ENCODE data around the gene DHH. TPM values are rescaled to one million over a fixed set of nuclear protein-coding genes. Genes with fewer than 3 reads are reported as not detected.
"Not testable (repeated sequence)": the region's sequence is repeated elsewhere in the genome, so short reads cannot be mapped to it uniquely, and the experiment has no call there.

Gene DHH
- polyA plus RNA-seq, result 1 to 10 TPM in 1 of 4 donors, under 1 TPM in 1, not detected in 2; 0.15 to 2.3 TPM
- long read RNA-seq, donor 1, result 0 reads
- long read RNA-seq, donor 2, result 0 reads
- long read RNA-seq, donor 3, result 0 reads
- long read RNA-seq, donor 4, result 0 reads
- long read RNA-seq, donor 5, result 0 reads
- long read RNA-seq, donor 6, result 0 reads
- long read RNA-seq, donor 7, result 0 reads
- long read RNA-seq, donor 8, result 0 reads
- long read RNA-seq, donor 9, result 0 reads
- long read RNA-seq, donor 10, result 0 reads

- H3K27ac ChIP-seq (ENCODE audit: low read depth in 1 of 3, low read length in 2 of 3), result no peak within 1 kb of the TSS
- peaks cover 5 to 29% (median 5%) of the 10 kb centered on the region in 3 donors for H3K36me3 ChIP-seq (ENCODE audit: control insufficient read depth in 3 of 3, insufficient read depth in 2 of 3, low read depth in 1 of 3, low read length in 3 of 3)
- peaks cover 0 to 2% of the 10 kb centered on the region in 2 donors for H3K9me3 ChIP-seq (ENCODE audit: control insufficient read depth in 2 of 2, insufficient read depth in 1 of 2, low read depth in 1 of 2, low read length in 1 of 2)
- peaks cover 9 to 61% (median 19%) of the 10 kb centered on the region in 3 donors for H3K27me3 ChIP-seq (ENCODE audit: control insufficient read depth in 3 of 3, insufficient read depth in 3 of 3, low read length in 3 of 3)
- FAIRE-seq (no peak), DNase-seq (peak in 1 of 2 donors; percentile 53)
- peak within 1 kb of the TSS in 1 of 3 donors; percentile 13 for H3K4me3 ChIP-seq (ENCODE audit: low read depth in 1 of 3, low read length in 3 of 3)
- 2 to 3% (median 2%) methylated on average over 47 to 49 of the region's 49 CpGs for WGBS, 3 donors
- H3K4me1 ChIP-seq (ENCODE audit: control insufficient read depth in 3 of 3, insufficient read depth in 2 of 3, low read depth in 1 of 3, low read length in 2 of 3), result peaks cover 0 to 34% (median 3%) of the 10 kb centered on the region in 3 donors
Observed at GRCh38 chr12:49094160-49094974, at the start of gene DHH. DHH (minus strand) TSS chr12:49094801; CDS start chr12:49094512, 289 bp downstream.

- H3K4me1 ChIP-seq (ENCODE audit: control insufficient read depth in 3 of 3, insufficient read depth in 2 of 3, low read depth in 1 of 3, low read length in 2 of 3), result no peaks in the 10 kb centered on the region
- WGBS, 3 donors, result 83 to 86% (median 84%) methylated on average over 2 of the region's 2 CpGs
- H3K36me3 ChIP-seq (ENCODE audit: control insufficient read depth in 3 of 3, insufficient read depth in 2 of 3, low read depth in 1 of 3, low read length in 3 of 3), result peaks cover 0 to 3% (median 0%) of the 10 kb centered on the region in 3 donors
- no peaks in the 10 kb centered on the region for H3K27me3 ChIP-seq (ENCODE audit: control insufficient read depth in 3 of 3, insufficient read depth in 3 of 3, low read length in 3 of 3)
- no peaks in the 10 kb centered on the region for H3K9me3 ChIP-seq (ENCODE audit: control insufficient read depth in 2 of 2, insufficient read depth in 1 of 2, low read depth in 1 of 2, low read length in 1 of 2)
- FAIRE-seq (no peak), DNase-seq (no peak)
- H3K27ac ChIP-seq (ENCODE audit: low read depth in 1 of 3, low read length in 2 of 3), result no peak overlapping the region
- no peak overlapping the region for H3K4me3 ChIP-seq (ENCODE audit: low read depth in 1 of 3, low read length in 3 of 3)
Observed at GRCh38 chr12:49144384-49144783, 49.8 kb upstream of the DHH start.

- peaks cover 0 to 3% (median 0%) of the 10 kb centered on the region in 3 donors for H3K36me3 ChIP-seq (ENCODE audit: control insufficient read depth in 3 of 3, insufficient read depth in 2 of 3, low read depth in 1 of 3, low read length in 3 of 3)
Observed at GRCh38 chr12:49138999-49139398, 44.4 kb upstream of the DHH start.

GRCh38 chr12:49138587-49138986 is 44.0 kb upstream of the DHH start:
- no peaks in the 10 kb centered on the region for H3K4me1 ChIP-seq (ENCODE audit: control insufficient read depth in 3 of 3, insufficient read depth in 2 of 3, low read depth in 1 of 3, low read length in 2 of 3)
- DNase-seq (no peak), FAIRE-seq (no peak)
- no peak overlapping the region for H3K27ac ChIP-seq (ENCODE audit: low read depth in 1 of 3, low read length in 2 of 3)
- no peak overlapping the region for H3K4me3 ChIP-seq (ENCODE audit: low read depth in 1 of 3, low read length in 3 of 3)
- H3K27me3 ChIP-seq (ENCODE audit: control insufficient read depth in 3 of 3, insufficient read depth in 3 of 3, low read length in 3 of 3), result no peaks in the 10 kb centered on the region
- WGBS, 3 donors, result 30 to 49% (median 45%) methylated on average over 2 of the region's 2 CpGs
- no peaks in the 10 kb centered on the region for H3K9me3 ChIP-seq (ENCODE audit: control insufficient read depth in 2 of 2, insufficient read depth in 1 of 2, low read depth in 1 of 2, low read length in 1 of 2)
- H3K36me3 ChIP-seq (ENCODE audit: control insufficient read depth in 3 of 3, insufficient read depth in 2 of 3, low read depth in 1 of 3, low read length in 3 of 3), result peaks cover 0 to 3% (median 0%) of the 10 kb centered on the region in 3 donors

More at GRCh38 chr12:49138999-49139398, 44.4 kb upstream of the DHH start:
- H3K27me3 ChIP-seq (ENCODE audit: control insufficient read depth in 3 of 3, insufficient read depth in 3 of 3, low read length in 3 of 3), result no peaks in the 10 kb centered on the region
- DNase-seq, result no peak
- WGBS, 3 donors, result 91 to 95% (median 95%) methylated on average over 2 of the region's 2 CpGs
- no peaks in the 10 kb centered on the region for H3K4me1 ChIP-seq (ENCODE audit: control insufficient read depth in 3 of 3, insufficient read depth in 2 of 3, low read depth in 1 of 3, low read length in 2 of 3)
- no peak for FAIRE-seq
- H3K4me3 ChIP-seq (ENCODE audit: low read depth in 1 of 3, low read length in 3 of 3), result no peak overlapping the region
- H3K27ac ChIP-seq (ENCODE audit: low read depth in 1 of 3, low read length in 2 of 3), result no peak overlapping the region
- H3K9me3 ChIP-seq (ENCODE audit: control insufficient read depth in 2 of 2, insufficient read depth in 1 of 2, low read depth in 1 of 2, low read length in 1 of 2), result no peaks in the 10 kb centered on the region

GRCh38 chr12:49137476-49137875 is 42.9 kb upstream of the DHH start:
- Histone ChIP-seq H3K27me3 (ENCODE audit: control insufficient read depth in 3 of 3, insufficient read depth in 3 of 3, low read length in 3 of 3) (no peaks in the 10 kb centered on the region), H3K27ac (ENCODE audit: low read depth in 1 of 3, low read length in 2 of 3) (no peak overlapping the region), H3K36me3 (ENCODE audit: control insufficient read depth in 3 of 3, insufficient read depth in 2 of 3, low read depth in 1 of 3, low read length in 3 of 3) (peaks cover 0 to 3% (median 0%) of the 10 kb centered on the region in 3 donors), H3K4me1 (ENCODE audit: control insufficient read depth in 3 of 3, insufficient read depth in 2 of 3, low read depth in 1 of 3, low read length in 2 of 3) (peaks cover 0 to 5% (median 0%) of the 10 kb centered on the region in 3 donors), H3K9me3 (ENCODE audit: control insufficient read depth in 2 of 2, insufficient read depth in 1 of 2, low read depth in 1 of 2, low read length in 1 of 2) (no peaks in the 10 kb centered on the region), H3K4me3 (ENCODE audit: low read depth in 1 of 3, low read length in 3 of 3) (no peak overlapping the region)
- DNase-seq, result no peak
- WGBS, 3 donors, result 88 to 100% (median 94%) methylated on average over 1 of the region's 1 CpG
- no peak for FAIRE-seq

GRCh38 chr12:49136997-49137396 is 42.4 kb upstream of the DHH start:
- FAIRE-seq, result not testable (repeated sequence)

GRCh38 chr12:49133590-49133989 is 39.0 kb upstream of the DHH start:
- H3K4me3 ChIP-seq (ENCODE audit: low read depth in 1 of 3, low read length in 3 of 3), result no peak overlapping the region
- H3K9me3 ChIP-seq (ENCODE audit: control insufficient read depth in 2 of 2, insufficient read depth in 1 of 2, low read depth in 1 of 2, low read length in 1 of 2), result no peaks in the 10 kb centered on the region
- FAIRE-seq, result no peak
- no peak for DNase-seq
- 82 to 89% (median 86%) methylated on average over 10 of the region's 10 CpGs for WGBS, 3 donors
- H3K27ac ChIP-seq (ENCODE audit: low read depth in 1 of 3, low read length in 2 of 3), result no peak overlapping the region
- no peaks in the 10 kb centered on the region for H3K27me3 ChIP-seq (ENCODE audit: control insufficient read depth in 3 of 3, insufficient read depth in 3 of 3, low read length in 3 of 3)
- peaks cover 2 to 21% (median 3%) of the 10 kb centered on the region in 3 donors for H3K4me1 ChIP-seq (ENCODE audit: control insufficient read depth in 3 of 3, insufficient read depth in 2 of 3, low read depth in 1 of 3, low read length in 2 of 3)
- peaks cover 0 to 20% (median 3%) of the 10 kb centered on the region in 3 donors for H3K36me3 ChIP-seq (ENCODE audit: control insufficient read depth in 3 of 3, insufficient read depth in 2 of 3, low read depth in 1 of 3, low read length in 3 of 3)

More at GRCh38 chr12:49136997-49137396, 42.4 kb upstream of the DHH start:
- H3K4me3 ChIP-seq (ENCODE audit: low read depth in 1 of 3, low read length in 3 of 3); DNase-seq; H3K9me3 ChIP-seq (ENCODE audit: control insufficient read depth in 2 of 2, insufficient read depth in 1 of 2, low read depth in 1 of 2, low read length in 1 of 2); H3K4me1 ChIP-seq (ENCODE audit: control insufficient read depth in 3 of 3, insufficient read depth in 2 of 3, low read depth in 1 of 3, low read length in 2 of 3); H3K27ac ChIP-seq (ENCODE audit: low read depth in 1 of 3, low read length in 2 of 3); H3K36me3 ChIP-seq (ENCODE audit: control insufficient read depth in 3 of 3, insufficient read depth in 2 of 3, low read depth in 1 of 3, low read length in 3 of 3); H3K27me3 ChIP-seq (ENCODE audit: control insufficient read depth in 3 of 3, insufficient read depth in 3 of 3, low read length in 3 of 3): not testable (repeated sequence)
- 85 to 93% (median 90%) methylated on average over 3 of the region's 3 CpGs for WGBS, 3 donors

GRCh38 chr12:49133014-49133413 is 38.4 kb upstream of the DHH start:
- no peak for DNase-seq
- no peak for FAIRE-seq
- H3K4me3 ChIP-seq (ENCODE audit: low read depth in 1 of 3, low read length in 3 of 3), result no peak overlapping the region

More at GRCh38 chr12:49133014-49133413, 38.4 kb upstream of the DHH start:
- Histone ChIP-seq H3K27me3 (ENCODE audit: control insufficient read depth in 3 of 3, insufficient read depth in 3 of 3, low read length in 3 of 3) (no peaks in the 10 kb centered on the region), H3K9me3 (ENCODE audit: control insufficient read depth in 2 of 2, insufficient read depth in 1 of 2, low read depth in 1 of 2, low read length in 1 of 2) (no peaks in the 10 kb centered on the region), H3K27ac (ENCODE audit: low read depth in 1 of 3, low read length in 2 of 3) (no peak overlapping the region), H3K4me1 (ENCODE audit: control insufficient read depth in 3 of 3, insufficient read depth in 2 of 3, low read depth in 1 of 3, low read length in 2 of 3) (peaks cover 2 to 21% (median 3%) of the 10 kb centered on the region in 3 donors), H3K36me3 (ENCODE audit: control insufficient read depth in 3 of 3, insufficient read depth in 2 of 3, low read depth in 1 of 3, low read length in 3 of 3) (peaks cover 0 to 20% (median 3%) of the 10 kb centered on the region in 3 donors)
- WGBS, 3 donors, result 61 to 78% (median 75%) methylated on average over 5 of the region's 5 CpGs
